ENCODE results near the gene ADAMTS15. TPM values are rescaled to one million over a fixed set of nuclear protein-coding genes. Genes with fewer than 3 reads are reported as not detected.

Gene ADAMTS15
- total and polyA plus RNA-seq, 10 of the 15 experiments (the other 5 are each of a cell fraction or from before 2014, with no cell fraction given) = not detected

DNA sequence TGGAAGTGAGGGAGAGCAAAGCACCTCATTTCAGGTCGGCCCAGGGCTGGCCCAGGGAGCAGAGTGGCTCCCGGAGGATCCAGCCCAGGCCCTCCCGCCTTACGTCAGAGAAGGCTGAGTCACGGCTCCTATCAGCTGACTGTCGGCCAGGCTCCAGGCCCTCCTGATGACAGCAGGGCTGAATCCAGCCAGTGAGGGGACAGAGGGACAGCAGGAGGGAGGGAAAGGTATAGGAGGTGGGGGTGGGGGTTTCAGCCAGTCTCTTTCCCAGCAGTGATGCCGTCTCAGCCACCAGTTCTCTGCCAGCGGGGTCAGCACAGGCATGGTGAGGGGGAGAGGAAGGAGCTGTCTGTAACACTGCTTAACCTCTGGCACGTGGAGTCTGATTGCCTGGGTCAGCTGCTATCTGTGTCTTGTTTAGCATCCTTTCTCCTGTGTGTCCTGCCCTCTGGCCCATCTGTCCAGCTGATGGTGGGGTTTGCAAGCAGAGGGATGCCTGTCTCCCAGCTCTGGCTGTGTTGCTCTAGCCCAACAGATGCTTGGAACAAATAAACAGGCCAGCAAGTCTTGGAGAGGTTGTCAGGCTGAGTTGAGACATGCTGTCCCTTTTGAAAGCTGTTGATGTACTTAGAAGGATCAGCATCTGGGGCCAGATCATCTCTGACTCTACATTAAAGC is 74.0 kb downstream of the ADAMTS15 start:
- no peak overlapping the region for H3K4me3 ChIP-seq
- in situ Hi-C loops (cut with MboI) = no loop called here
- H3K27ac ChIP-seq (ENCODE audit: control insufficient read depth, insufficient read depth) = no peak overlapping the region
- DNase-seq (ENCODE audit: low read depth, low spot score) (no peak), FAIRE-seq (no peak), ATAC-seq (no peak)
- H3K79me2 ChIP-seq (ENCODE audit: control insufficient read depth, insufficient read depth, low read length) = no peaks in the 10 kb centered on the region
- H3K4me1 ChIP-seq (ENCODE audit: control insufficient read depth, insufficient read depth, low read length) = no peaks in the 10 kb centered on the region
- H3K9ac ChIP-seq (ENCODE audit: control insufficient read depth, insufficient read depth, low read length) = no peak overlapping the region
- H3K36me3 ChIP-seq (ENCODE audit: control insufficient read depth in 2 of 2, insufficient read depth in 2 of 2, low read length in 1 of 2) = no peaks in the 10 kb centered on the region
- H3K9me3 ChIP-seq (replicated peaks; ENCODE audit: control insufficient read depth, insufficient read depth, low read length) = no peaks in the 10 kb centered on the region
- H2AFZ ChIP-seq (ENCODE audit: control insufficient read depth, low read depth, low read length) = no peak overlapping the region
- RAD21 ChIA-PET (ENCODE audit: unreplicated experiment) = no interaction called here
- SMC1A ChIA-PET (ENCODE audit: uncharacterized antibody, unreplicated experiment) = no interaction called here
- H3K4me2 ChIP-seq (ENCODE audit: control insufficient read depth, insufficient read depth) = no peak overlapping the region
- CTCF ChIA-PET = no interaction called here
- intact Hi-C loops (cut with micrococcal nuclease; ENCODE audit: unreplicated experiment) = no loop called here
- POLR2A ChIA-PET = no interaction called here
- 43% methylated on average over 9 of the region's 9 CpGs for WGBS (ENCODE audit: insufficient coverage, insufficient replicate concordance, low lambda C conversion rate, missing lambda C conversion rate)
- BruUV-seq (replicated peaks) = no TSS peak
- peaks cover 2 to 8% of the 10 kb centered on the region in 2 experiments for H3K27me3 ChIP-seq (replicated peaks in 1 of 2; ENCODE audit: control insufficient read depth in 2 of 2, insufficient read depth in 2 of 2, low read length in 1 of 2)
- H4K20me1 ChIP-seq (ENCODE audit: control insufficient read depth, insufficient read depth) = no peaks in the 10 kb centered on the region
- TF ChIP-seq ZBED1 (IDR thresholded peaks at IDR 0.05; ENCODE audit: borderline replicate concordance) (no peak), TARDBP (IDR thresholded peaks at IDR 0.05; ENCODE audit: borderline replicate concordance) (no peak), ZZZ3 (IDR thresholded peaks at IDR 0.05; ENCODE audit: control insufficient read depth, insufficient read length, low read depth) (no peak), POLR2AphosphoS5 (IDR thresholded peaks at IDR 0.05; ENCODE audit: low read length) (no peak), BACH1 (IDR thresholded peaks at IDR 0.05; ENCODE audit: borderline replicate concordance) (no peak), FOXK2 (IDR thresholded peaks at IDR 0.05) (no peak), ETV6 (conservative IDR thresholded peaks at IDR 0.05 in 1 of 2, IDR thresholded peaks at IDR 0.05 in 1 of 2; ENCODE audit: borderline replicate concordance in 1 of 2, low read depth in 1 of 2) (no peak)
- TF ChIP-seq, protein P1, sequence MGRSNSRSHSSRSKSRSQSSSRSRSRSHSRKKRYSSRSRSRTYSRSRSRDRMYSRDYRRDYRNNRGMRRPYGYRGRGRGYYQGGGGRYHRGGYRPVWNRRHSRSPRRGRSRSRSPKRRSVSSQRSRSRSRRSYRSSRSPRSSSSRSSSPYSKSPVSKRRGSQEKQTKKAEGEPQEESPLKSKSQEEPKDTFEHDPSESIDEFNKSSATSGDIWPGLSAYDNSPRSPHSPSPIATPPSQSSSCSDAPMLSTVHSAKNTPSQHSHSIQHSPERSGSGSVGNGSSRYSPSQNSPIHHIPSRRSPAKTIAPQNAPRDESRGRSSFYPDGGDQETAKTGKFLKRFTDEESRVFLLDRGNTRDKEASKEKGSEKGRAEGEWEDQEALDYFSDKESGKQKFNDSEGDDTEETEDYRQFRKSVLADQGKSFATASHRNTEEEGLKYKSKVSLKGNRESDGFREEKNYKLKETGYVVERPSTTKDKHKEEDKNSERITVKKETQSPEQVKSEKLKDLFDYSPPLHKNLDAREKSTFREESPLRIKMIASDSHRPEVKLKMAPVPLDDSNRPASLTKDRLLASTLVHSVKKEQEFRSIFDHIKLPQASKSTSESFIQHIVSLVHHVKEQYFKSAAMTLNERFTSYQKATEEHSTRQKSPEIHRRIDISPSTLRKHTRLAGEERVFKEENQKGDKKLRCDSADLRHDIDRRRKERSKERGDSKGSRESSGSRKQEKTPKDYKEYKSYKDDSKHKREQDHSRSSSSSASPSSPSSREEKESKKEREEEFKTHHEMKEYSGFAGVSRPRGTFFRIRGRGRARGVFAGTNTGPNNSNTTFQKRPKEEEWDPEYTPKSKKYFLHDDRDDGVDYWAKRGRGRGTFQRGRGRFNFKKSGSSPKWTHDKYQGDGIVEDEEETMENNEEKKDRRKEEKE (IDR thresholded peaks at IDR 0.05) = no peak
- TF ChIP-seq, protein P2, sequence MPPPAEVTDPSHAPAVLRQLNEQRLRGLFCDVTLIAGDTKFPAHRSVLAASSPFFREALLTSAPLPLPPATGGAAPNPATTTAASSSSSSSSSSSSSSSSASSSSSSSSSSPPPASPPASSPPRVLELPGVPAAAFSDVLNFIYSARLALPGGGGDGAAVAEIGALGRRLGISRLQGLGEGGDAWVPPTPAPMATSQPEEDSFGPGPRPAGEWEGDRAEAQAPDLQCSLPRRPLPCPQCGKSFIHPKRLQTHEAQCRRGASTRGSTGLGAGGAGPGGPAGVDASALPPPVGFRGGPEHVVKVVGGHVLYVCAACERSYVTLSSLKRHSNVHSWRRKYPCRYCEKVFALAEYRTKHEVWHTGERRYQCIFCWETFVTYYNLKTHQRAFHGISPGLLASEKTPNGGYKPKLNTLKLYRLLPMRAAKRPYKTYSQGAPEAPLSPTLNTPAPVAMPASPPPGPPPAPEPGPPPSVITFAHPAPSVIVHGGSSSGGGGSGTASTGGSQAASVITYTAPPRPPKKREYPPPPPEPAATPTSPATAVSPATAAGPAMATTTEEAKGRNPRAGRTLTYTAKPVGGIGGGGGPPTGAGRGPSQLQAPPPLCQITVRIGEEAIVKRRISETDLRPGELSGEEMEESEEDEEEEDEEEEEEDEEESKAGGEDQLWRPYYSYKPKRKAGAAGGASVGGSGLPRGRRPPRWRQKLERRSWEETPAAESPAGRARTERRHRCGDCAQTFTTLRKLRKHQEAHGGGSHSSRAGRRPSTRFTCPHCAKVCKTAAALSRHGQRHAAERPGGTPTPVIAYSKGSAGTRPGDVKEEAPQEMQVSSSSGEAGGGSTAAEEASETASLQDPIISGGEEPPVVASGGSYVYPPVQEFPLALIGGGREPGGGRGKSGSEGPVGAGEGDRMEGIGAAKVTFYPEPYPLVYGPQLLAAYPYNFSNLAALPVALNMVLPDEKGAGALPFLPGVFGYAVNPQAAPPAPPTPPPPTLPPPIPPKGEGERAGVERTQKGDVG (CRISPR knock-in tag; IDR thresholded peaks at IDR 0.05) = no peak
- TF ChIP-seq, protein P3, sequence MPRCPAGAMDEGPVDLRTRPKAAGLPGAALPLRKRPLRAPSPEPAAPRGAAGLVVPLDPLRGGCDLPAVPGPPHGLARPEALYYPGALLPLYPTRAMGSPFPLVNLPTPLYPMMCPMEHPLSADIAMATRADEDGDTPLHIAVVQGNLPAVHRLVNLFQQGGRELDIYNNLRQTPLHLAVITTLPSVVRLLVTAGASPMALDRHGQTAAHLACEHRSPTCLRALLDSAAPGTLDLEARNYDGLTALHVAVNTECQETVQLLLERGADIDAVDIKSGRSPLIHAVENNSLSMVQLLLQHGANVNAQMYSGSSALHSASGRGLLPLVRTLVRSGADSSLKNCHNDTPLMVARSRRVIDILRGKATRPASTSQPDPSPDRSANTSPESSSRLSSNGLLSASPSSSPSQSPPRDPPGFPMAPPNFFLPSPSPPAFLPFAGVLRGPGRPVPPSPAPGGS (IDR thresholded peaks at IDR 0.05; ENCODE audit: borderline replicate concordance, insufficient read depth, low read depth, low read length, poor library complexity, severe bottlenecking) = no peak
- TF ChIP-seq, protein P4, sequence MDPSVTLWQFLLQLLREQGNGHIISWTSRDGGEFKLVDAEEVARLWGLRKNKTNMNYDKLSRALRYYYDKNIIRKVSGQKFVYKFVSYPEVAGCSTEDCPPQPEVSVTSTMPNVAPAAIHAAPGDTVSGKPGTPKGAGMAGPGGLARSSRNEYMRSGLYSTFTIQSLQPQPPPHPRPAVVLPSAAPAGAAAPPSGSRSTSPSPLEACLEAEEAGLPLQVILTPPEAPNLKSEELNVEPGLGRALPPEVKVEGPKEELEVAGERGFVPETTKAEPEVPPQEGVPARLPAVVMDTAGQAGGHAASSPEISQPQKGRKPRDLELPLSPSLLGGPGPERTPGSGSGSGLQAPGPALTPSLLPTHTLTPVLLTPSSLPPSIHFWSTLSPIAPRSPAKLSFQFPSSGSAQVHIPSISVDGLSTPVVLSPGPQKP (IDR thresholded peaks at IDR 0.05; ENCODE audit: low read depth, low read length) = no peak
